Measurements from ENCODE around the gene ITGA3. TPM values are rescaled to one million over a fixed set of nuclear protein-coding genes. Genes with fewer than 3 reads are reported as not detected.

The ITGA3 gene
- total RNA-seq, 1 donor from 2014 or later = 17.0 TPM

- TF ChIP-seq CTCF (IDR thresholded peaks at IDR 0.05; ENCODE audit: borderline replicate concordance) = no peak
- Histone ChIP-seq H3K4me3 (no peak overlapping the region), H3K27ac (replicated peaks) (no peak overlapping the region), H3K27me3 (ENCODE audit: low read depth) (no peaks in the 10 kb centered on the region), H3K4me1 (peaks cover 5% of the 10 kb centered on the region), H3K9me3 (replicated peaks) (no peaks in the 10 kb centered on the region), H3K36me3 (peaks cover 65% of the 10 kb centered on the region)
- intact Hi-C loops (cut with micrococcal nuclease) = no loop called here
- no peak for DNase-seq
Measured at GRCh38 chr17:50074227-50074626, 18.3 kb downstream of the ITGA3 start.

- H3K36me3 ChIP-seq = peaks cover 59% of the 10 kb centered on the region
- H3K27ac ChIP-seq (replicated peaks) = no peak overlapping the region
- H3K9me3 ChIP-seq (replicated peaks) = no peaks in the 10 kb centered on the region
- no peak for TF ChIP-seq CTCF (IDR thresholded peaks at IDR 0.05; ENCODE audit: borderline replicate concordance)
- DNase-seq = no peak
- H3K4me3 ChIP-seq = no peak overlapping the region
- intact Hi-C loops (cut with micrococcal nuclease) = no loop called here
- peaks cover 15% of the 10 kb centered on the region for H3K4me1 ChIP-seq
- H3K27me3 ChIP-seq (ENCODE audit: low read depth) = no peaks in the 10 kb centered on the region
Measured at GRCh38 chr17:50075446-50076032, 19.6 kb downstream of the ITGA3 start.

GRCh38 chr17:50076221-50076590 is 20.3 kb downstream of the ITGA3 start:
- Histone ChIP-seq H3K27ac (replicated peaks) (no peak overlapping the region), H3K36me3 (peaks cover 53% of the 10 kb centered on the region), H3K4me1 (peaks cover 22% of the 10 kb centered on the region), H3K4me3 (no peak overlapping the region), H3K9me3 (replicated peaks) (no peaks in the 10 kb centered on the region), H3K27me3 (ENCODE audit: low read depth) (no peaks in the 10 kb centered on the region)
- no peak for TF ChIP-seq CTCF (IDR thresholded peaks at IDR 0.05; ENCODE audit: borderline replicate concordance)
- no peak for DNase-seq
- intact Hi-C loops (cut with micrococcal nuclease) = no loop called here

- intact Hi-C loops (cut with micrococcal nuclease) = no loop called here
Measured at GRCh38 chr17:50076591-50077235, 20.8 kb downstream of the ITGA3 start.

GRCh38 chr17:50078430-50078829 is 22.5 kb downstream of the ITGA3 start:
- peaks cover 57% of the 10 kb centered on the region for H3K36me3 ChIP-seq
- intact Hi-C loops (cut with micrococcal nuclease) = no loop called here
- peaks cover 24% of the 10 kb centered on the region for H3K4me1 ChIP-seq
- no peaks in the 10 kb centered on the region for H3K9me3 ChIP-seq (replicated peaks)
- TF ChIP-seq CTCF (IDR thresholded peaks at IDR 0.05; ENCODE audit: borderline replicate concordance) = no peak
- H3K4me3 ChIP-seq = no peak overlapping the region
- no peaks in the 10 kb centered on the region for H3K27me3 ChIP-seq (ENCODE audit: low read depth)
- no peak overlapping the region for H3K27ac ChIP-seq (replicated peaks)
- no peak for DNase-seq

More at GRCh38 chr17:50076591-50077235, 20.8 kb downstream of the ITGA3 start:
- Histone ChIP-seq H3K27me3 (ENCODE audit: low read depth) (no peaks in the 10 kb centered on the region), H3K9me3 (replicated peaks) (no peaks in the 10 kb centered on the region), H3K4me1 (peaks cover 24% of the 10 kb centered on the region), H3K27ac (replicated peaks) (no peak overlapping the region), H3K4me3 (no peak overlapping the region), H3K36me3 (peaks cover 51% of the 10 kb centered on the region)
- TF ChIP-seq CTCF (IDR thresholded peaks at IDR 0.05; ENCODE audit: borderline replicate concordance) = no peak
- DNase-seq = no peak

Data from left ventricle myocardium inferior (tissue), 1 donor.